ENCODE results near the gene S100A9.
"Not testable (repeated sequence)": the region's sequence is repeated elsewhere in the genome, so short reads cannot be mapped to it uniquely, and the experiment has no call there.

Gene S100A9

DNA sequence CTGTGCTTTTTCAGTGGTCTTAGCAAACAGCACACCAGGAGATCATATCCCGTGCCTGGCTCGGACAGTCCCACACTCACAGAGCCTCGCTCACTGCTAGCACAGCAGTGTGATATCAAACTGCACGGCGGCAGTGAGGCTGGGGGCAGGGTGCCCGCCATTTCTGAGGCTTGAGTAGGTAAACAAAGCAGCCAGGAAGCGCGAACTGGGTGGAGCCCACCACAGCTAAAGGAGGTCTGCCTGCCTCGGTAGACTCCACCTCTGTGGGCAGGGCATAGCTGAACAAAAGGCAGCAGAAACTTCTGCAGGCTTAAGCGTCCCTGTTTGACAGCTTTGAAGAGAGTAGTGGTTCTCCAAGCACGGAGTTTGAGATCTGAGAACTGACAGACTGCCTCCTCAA is 49.6 kb downstream of the S100A9 start:
- not testable (repeated sequence) for DNase-seq (ENCODE audit: low read depth)

Data from activated T-helper 1 cell treated with Interleukin-2 at 50 U/mL for 16 hours (primary cell).